ENCODE results near the gene IL2.

Gene IL2

DNA sequence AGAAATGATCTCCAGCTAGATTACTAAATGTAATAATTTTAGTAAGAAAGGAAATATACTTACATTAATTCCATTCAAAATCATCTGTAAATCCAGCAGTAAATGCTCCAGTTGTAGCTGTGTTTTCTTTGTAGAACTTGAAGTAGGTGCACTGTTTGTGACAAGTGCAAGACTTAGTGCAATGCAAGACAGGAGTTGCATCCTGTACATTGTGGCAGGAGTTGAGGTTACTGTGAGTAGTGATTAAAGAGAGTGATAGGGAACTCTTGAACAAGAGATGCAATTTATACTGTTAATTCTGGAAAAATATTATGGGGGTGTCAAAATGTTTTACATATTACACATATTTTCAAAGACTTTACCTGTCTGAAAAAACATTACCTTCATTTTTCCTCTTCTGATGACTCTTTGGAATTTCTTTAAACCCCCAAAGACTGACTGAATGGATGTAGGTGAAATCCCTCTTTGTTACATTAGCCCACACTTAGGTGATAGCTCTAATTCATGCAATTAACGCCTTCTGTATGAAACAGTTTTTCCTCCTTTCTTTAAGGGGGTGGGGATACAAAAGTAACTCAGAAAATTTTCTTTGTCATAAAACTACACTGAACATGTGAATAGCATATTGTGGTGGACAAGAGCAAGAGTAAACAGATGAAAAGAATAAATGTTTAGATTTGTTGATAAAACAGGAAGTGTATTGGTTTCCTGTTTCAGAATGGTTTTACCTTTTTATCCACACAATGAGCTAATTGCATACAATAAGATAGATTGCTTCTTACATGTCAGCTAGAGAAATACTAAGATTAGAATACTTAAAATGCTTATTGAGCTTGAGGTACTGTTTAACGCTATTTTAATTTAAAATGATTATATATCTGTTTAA, at the start of gene IL2:
Gene IL2 (minus strand): TSS at position 495 of the 886 bp plus-strand sequence. CDS start 285 bp downstream, at position 210.
- no peak within 1 kb of the TSS for H3K4me3 ChIP-seq (ENCODE audit: low read length)
- no peak for TF ChIP-seq ZNF274 (IDR thresholded peaks at IDR 0.05; ENCODE audit: low read depth, low read length)

DNA sequence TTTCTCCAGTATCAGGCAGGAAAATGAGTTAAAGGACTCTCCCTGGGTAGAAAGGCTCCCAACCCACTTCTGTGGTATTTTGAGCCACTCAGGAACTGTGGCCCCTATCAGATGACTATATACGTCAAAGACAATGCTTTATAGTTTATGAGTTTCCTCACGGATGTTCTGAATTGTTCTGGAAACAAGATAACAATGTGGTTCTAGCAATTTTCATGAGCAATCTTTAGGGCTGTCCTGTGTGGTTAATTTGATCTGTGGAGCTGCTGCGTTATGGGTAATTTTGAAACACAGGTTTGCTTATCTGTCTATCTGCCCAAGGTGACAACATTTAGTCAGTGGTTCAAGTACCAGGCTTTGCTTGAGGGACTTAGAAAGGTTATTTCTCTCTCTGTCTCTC, 46.7 kb upstream of the IL2 start:
- no peak for TF ChIP-seq ZNF274 (IDR thresholded peaks at IDR 0.05; ENCODE audit: low read depth, low read length)
- no peak overlapping the region for H3K4me3 ChIP-seq (ENCODE audit: low read length)

DNA sequence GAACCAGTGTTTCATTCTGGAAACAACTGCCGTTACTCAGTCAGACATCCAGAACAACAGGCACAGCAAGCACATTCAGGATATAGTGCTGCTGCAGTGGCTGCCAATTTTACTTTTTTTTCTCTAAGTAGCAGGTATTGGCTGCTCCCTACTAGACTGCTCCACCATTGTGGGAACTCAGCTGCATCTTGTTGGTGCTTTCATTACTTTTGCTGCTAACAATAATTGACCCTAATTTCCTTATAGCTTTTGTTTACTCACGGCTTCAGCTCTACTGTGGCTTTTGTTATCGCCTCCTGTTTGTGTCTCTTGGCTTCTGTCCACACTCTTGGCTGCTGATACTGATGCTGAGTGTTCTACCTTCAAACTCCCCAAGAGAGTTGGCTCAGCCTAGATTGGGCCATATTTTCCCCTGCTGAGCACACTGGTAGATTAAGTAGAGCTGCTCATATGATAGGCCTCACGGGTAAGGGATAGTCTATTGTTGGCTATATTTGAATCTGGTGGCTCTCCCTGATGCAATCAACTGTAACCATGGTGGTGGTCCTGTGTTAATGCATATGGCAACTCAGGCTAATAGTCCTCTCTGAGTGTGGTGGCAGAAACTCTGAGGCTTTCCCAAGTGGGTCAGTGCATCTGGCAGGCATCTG, 44.5 kb upstream of the IL2 start:
- no peak overlapping the region for H3K4me3 ChIP-seq (ENCODE audit: low read length)
- TF ChIP-seq ZNF274 (IDR thresholded peaks at IDR 0.05; ENCODE audit: low read depth, low read length) = no peak

DNA sequence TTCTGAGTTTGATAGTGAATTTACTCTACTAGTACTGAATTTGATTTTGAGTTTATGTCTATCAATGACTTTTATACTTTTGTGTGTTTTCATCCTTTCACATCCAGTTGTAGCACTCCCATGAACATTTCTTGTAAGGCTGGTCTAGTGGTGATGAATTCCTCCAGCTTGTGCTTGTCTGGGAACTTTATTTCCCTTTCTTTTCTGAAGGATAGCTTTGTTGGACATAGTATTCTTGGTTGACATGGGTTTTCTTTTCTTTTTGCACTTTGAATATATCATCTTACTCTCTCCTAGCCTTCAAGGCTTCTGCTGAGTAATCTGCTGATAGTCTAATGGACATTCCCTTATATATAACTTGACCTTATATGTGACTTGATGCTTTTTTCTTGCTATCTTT, 32.5 kb upstream of the IL2 start:
- H3K4me3 ChIP-seq (ENCODE audit: low read length) = no peak overlapping the region
- TF ChIP-seq ZNF274 (IDR thresholded peaks at IDR 0.05; ENCODE audit: low read depth, low read length) = no peak

DNA sequence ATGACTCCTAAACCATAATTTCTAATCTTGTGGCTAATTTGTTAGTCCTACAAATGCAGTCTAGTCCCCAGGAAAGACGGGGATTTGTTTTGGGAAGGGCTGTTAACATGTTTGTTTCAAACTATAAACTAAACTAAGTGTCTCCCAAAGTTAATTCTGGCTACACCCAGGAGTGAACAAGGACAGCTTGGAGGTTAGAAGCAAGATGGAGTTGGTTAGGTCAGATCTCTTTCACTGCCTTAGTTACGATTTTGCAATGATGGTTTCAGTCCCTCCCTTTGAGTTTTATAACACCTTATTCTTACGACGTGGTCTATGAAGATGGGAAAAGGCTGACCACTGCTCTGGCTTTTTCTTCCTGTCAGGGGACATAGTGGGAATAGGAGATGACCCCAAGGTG, 27.0 kb upstream of the IL2 start:
- no peak overlapping the region for H3K4me3 ChIP-seq (ENCODE audit: low read length)
- TF ChIP-seq ZNF274 (IDR thresholded peaks at IDR 0.05; ENCODE audit: low read depth, low read length) = no peak

DNA sequence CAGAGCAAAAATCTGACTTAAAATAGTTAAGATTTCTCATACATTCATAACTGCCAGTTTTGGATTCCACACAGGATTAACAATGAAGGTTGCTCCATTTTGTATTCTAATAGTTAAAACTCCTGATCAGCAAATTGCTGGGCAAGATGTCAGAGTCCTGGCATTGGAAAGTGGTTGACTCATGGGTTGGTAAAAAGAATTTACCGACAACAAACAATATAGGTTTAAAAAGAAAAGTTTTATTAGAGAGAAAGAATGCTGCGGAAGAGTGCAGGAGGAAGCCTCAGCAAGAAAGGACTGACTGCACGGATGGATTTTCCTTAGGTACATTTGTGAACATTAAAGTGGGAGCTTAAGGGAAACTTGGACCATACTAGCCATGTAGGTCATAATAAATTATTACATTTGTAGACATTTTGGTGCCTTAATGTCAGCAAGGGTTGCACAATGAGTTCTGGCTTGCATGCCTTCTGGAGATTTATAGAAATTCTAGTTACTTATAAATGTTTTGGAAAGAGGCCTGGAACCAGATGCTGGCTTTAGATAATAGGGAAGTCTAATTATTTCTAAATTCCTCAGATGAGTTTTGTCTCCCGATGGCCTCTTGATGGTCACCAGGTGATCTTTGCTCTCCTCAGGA, 25.4 kb upstream of the IL2 start:
- no peak overlapping the region for H3K4me3 ChIP-seq (ENCODE audit: low read length)
- TF ChIP-seq ZNF274 (IDR thresholded peaks at IDR 0.05; ENCODE audit: low read depth, low read length) = no peak

DNA sequence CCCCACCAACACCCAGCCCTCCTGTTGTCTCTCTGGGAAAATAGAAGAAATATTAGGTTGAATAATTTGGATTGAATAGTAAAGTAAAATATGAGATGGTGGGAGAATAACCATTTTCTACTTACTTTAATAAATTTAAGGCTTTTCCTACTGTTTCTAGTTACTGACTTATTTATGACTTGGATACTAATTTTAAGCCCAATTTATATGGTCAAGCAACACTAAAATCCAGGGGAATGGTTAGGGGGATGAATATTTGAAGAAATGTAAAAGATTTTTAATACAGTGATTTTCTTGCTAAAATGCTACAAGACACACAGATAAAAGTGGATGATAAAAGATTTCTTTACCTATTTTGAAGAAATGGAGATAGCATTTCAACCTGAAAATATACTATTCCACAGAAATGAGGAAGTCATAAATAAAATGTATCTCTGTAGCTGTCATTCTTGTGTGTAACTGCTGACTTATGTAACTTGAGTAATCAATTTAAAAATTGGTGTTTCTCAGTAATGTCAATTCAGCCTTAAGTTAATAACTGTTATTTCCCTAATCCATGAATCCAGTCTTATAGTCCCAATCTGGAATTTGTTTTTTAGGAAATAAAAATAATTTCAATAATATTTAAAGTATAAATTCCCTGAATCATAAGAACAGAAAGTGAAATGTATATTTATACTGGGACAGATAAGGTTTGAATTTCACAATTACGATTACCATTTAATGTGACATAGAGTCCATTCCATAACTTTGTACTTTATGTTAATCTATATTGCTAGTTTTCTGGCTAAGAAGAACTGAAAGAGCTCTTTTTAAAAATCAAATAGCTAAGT, 24.3 kb upstream of the IL2 start:
- H3K4me3 ChIP-seq (ENCODE audit: low read length) = no peak overlapping the region
- no peak for TF ChIP-seq ZNF274 (IDR thresholded peaks at IDR 0.05; ENCODE audit: low read depth, low read length)

DNA sequence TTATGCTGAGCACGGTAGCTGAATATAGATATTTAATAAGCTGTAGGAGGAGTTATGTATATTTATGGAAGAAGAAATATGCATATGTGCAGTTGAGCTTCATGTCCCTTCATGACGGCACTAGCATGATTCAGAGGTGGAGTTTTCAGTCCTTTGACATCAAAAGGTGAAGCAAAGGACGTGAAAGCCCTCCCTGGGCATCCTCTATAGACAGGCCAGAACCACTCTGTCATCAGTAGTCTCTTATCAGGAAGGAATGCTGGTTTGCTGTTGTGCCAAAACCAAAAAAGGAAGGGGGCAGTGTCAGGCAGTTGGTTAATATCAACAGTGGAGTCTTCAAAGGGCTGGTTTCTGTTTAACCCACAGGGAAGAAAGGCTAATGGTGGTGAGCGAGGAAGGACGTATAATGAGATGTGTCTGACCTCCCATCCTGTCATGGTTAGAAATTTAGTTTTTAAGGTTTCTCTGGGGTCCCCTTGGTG, 23.5 kb upstream of the IL2 start:
- no peak overlapping the region for H3K4me3 ChIP-seq (ENCODE audit: low read length)
- no peak for TF ChIP-seq ZNF274 (IDR thresholded peaks at IDR 0.05; ENCODE audit: low read depth, low read length)

DNA sequence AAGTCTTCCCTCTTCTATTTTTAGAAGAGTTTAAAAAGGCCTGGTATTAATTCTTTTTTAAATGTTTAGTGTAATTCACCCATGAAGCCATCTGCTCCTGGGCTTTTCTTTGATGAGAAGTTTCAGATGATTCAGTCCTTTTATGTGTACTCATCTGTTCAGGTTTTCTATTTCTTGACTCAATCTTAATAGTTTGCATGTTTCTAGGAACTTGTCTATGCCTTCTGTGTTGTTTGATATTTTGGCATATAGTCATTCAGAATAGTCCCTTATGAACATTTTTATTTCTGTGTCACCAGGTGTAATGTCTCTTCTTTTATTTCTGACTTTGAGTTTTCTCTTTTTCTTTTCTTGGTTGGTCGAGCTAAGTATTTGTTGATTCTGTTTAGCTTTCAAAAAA, 20.2 kb upstream of the IL2 start:
- no peak overlapping the region for H3K4me3 ChIP-seq (ENCODE audit: low read length)
- no peak for TF ChIP-seq ZNF274 (IDR thresholded peaks at IDR 0.05; ENCODE audit: low read depth, low read length)

DNA sequence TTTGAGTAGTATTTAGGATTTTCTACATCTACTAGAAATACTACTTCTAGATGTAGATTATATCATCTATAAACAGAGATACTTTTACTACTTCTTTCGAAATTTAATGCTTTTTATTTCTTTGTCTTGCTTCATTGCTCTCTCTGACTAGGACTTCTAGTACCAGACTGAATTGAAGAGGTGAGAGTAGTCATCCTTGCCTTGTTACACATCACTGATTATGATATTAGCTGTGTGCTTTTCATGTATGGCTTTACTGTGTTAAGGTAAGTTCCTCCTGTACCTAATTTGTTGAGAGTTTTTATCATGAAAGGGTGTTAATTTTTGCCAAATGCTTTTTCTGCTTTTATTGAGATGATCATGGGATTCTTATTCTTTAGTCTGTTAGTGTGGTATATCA, 19.6 kb upstream of the IL2 start:
- H3K4me3 ChIP-seq (ENCODE audit: low read length) = no peak overlapping the region
- no peak for TF ChIP-seq ZNF274 (IDR thresholded peaks at IDR 0.05; ENCODE audit: low read depth, low read length)

DNA sequence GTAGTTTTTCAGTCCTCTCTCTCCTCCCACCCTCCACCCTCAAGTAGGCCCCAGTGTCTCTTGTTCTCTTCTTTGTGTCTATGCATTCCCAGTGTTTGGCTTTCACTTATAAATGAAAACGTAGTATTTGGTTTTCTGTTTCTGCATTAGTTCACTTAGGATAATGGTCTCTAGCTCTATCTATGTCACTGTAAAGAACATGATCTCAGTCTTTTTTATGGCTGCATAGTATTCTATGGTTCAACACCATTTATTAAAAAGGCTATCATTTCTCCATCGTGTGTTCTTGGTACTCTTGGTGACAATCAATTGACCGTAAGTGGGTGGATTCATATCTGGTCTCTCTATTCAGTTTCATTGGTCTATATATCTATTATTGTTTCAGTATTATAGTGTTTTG, 18.7 kb upstream of the IL2 start:
- H3K4me3 ChIP-seq (ENCODE audit: low read length) = no peak overlapping the region
- TF ChIP-seq ZNF274 (IDR thresholded peaks at IDR 0.05; ENCODE audit: low read depth, low read length) = no peak

DNA sequence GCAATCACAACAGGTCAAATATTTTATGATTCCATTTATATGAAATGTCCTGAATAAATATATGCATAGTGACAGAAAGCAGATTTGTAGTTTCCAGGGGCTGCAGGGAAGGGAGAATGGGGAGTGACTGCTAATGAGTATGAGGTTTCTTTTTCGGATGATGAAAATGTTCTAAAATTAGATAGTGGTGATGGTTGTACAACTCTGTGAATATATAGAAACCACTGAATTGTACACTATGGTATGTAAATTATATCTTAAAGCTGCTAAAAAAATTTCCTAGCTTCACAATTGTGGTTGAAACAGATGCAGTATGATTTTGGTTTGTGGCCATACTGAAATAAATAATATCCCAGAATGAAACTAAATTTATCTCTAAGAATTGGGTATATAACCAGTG, 12.9 kb upstream of the IL2 start:
- no peak for TF ChIP-seq ZNF274 (IDR thresholded peaks at IDR 0.05; ENCODE audit: low read depth, low read length)
- H3K4me3 ChIP-seq (ENCODE audit: low read length) = no peak overlapping the region

DNA sequence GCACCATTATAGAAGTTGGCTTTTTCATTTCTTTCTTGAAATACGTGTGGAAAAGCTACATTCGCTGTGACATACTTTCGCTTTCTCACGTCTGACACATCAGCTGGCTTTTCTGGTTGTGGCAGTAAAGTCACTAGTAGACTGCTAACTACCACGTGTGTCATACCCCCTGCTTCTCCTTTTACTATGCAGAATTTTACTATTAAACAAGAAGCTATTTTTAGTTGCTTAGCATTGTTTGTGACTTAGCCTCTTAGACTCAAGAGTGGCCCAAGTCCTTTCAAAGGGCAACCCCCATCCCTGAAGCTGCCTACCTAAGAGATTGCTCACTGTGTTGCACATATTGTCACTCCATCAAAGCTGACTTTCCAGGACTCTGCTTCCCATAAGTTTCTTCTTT, 2.1 kb upstream of the IL2 start:
- no peak for TF ChIP-seq ZNF274 (IDR thresholded peaks at IDR 0.05; ENCODE audit: low read depth, low read length)
- no peak overlapping the region for H3K4me3 ChIP-seq (ENCODE audit: low read length)
